HG03457 (cell line): ENCODE measurements around the gene ARMH1.
"Not testable (repeated sequence)": the region's sequence is repeated elsewhere in the genome, so short reads cannot be mapped to it uniquely, and the experiment has no call there.

ENCODE experiments used
- ATAC-seq: cut with Tn5 transposase; IDR thresholded peaks from one replicate; pipeline ENCODE4 v1.9.1; 2021; ENCODE audit warnings: moderate number of reproducible peaks; ENCODE audit not compliant: unreplicated experiment

The ARMH1 gene

DNA sequence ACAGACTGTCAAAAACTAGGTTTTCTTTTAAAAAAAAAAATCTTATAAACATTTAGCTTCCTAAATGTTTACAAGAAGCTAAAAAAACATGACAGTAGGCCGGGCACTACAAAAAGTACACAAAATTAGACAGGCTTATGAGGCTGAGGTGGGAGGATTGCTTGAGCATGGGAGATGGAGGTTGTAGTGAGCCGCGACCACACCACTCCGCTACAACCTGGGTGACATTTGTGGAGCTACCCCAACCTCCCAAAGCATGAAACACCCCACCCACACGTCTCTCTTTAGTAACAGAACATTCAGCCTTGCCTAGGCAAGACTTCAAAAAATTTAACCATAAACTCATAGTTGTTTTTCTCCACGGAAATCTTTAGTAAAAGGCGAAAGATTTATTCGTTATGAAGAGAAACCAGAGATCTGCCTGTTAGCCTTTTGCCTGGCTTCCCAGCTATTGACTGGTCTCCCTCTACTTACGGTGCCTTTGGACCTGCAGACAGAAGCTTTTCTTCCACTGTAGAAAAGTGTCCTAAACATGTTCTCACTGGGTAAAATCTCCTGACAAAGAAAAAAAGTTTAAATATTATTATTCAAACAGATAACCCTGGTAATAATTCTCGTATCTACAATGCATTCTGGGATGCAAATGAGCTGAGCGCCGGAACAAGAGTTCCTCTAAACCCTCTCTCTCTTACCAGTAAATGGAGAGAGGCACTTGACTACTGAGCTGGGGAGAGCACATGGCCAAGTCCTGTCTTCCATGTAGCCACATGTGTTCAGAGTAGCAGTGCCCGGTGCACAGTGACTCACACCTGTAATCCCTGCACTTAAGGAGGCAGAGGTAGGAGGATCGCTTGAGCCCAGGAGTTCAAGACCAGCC lies 47.2 kb downstream of the ARMH1 start:
- ATAC-seq = peak; percentile 46

DNA sequence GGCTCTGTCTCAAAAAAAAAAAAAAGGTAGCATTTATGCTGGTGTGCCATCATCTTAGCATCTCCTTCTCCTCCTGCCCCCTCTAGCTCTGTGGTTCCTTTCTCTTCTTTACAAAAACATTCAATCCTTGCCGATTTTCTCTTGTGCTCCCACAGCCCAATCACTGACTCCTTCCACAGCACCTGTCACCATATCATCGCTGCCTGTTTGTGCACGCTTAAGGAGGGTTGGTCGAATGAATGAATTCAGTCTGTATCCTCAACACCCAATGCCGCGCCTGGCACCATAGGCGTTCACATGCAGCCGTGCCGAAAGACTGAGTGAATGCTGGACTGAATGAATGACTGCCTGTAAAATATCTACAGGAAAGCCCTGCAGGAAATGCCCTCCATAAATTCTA lies 48.5 kb downstream of the ARMH1 start:
- no peak for ATAC-seq

DNA sequence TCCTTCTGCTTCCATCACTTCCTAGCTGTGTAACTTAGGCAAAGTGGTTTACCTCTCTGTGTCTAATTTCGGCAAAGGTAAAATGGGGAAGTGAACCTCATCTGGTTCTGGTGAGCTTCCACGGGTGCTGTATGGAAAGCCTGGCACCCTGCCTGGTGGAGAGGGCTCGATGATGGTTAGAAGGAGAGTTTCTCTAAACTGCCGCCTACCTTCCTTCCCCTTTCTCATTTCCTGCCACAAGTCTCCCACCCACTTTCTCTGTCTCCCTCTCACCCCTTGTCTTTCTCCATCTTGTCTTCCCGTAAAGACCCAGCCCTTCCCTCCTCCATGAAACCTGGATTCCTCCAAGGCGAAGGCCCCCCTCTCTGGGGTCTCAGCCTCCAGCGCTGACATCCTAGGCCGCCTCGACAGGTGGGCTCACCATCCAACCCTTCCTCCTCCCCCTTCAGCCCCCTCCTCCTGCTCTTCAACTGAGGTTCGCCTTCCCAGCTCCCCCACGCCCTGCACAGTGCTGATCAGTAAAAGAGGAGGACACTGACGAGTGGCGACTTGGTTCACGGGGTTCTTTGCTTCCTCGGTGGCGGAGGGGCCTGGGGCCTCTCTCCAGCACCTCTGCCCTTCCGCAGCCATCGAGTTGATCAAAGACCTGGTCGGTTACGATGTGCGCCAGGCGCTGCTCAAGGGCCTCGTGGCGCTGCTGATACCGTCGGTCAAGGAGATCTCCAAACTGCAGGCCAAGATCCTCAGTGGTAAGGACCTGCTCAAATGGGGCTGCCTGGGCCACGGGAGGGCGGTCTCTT lies 49.2 kb downstream of the ARMH1 start:
- no peak for ATAC-seq

GRCh38 chr1:44724296-44724954 lies 49.9 kb downstream of the ARMH1 start:
- ATAC-seq = no peak

DNA sequence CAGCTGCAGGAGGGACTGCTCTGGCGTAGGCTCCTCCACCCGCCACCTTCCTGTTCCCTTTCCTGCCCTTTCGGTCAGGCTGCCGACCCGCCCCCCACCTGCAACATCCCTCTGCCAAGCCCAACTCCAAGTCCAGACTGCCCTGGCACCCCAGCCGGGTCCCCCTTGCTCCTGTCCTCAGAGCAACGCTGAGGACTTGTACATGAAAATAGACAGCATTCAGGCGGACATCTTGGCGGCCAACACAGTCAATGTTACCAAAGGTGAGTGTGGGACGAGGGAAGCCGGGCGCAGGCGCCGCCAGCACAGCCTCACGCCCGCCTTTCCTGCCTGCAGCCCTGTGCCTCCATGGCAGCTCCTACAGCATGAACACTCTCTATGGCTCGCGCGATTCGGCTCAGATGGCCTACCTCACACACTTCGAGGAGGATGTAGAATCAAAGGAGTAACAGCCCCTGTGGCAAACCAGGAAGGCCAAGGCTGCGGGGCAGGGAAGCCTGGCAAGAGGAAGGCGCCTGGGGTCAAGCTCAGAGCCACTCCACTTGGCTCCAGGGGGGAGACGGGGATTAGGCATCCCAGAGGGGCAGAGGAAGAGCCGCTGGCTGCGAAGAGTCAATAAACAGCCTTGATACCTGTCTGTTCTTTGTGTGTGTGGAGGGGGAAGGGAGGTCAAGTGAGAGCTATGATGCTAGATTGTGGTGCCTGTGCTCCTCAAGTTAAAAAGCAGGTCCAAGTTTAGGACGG lies 50.6 kb downstream of the ARMH1 start:
- no peak for ATAC-seq

- peak; percentile 58 for ATAC-seq
Observed at GRCh38 chr1:44730741-44731512, 56.4 kb downstream of the ARMH1 start, which contains the start of gene RNU5D-1. Gene RNU5D-1, minus strand, starts transcription at chr1:44731170.

DNA sequence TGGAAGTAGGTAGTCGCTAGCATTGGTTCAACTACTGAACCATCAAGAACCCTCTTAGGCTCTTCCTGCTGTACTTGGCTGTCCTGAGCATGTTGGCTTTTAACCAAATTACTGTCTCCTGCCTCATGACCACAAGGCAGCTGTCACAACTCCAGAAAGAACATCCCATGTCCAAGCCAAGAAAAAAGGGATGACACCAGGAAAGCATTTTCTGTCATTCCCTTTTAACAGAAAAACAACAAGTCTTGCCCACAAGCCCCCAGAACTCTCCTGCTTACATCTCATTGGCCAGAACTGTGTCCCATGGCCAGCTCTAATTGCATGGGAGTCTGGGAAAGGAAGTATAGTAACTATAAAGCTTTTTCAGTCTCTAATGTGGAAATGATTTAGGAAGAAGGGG lies 58.9 kb downstream of the ARMH1 start:
- no peak for ATAC-seq

DNA sequence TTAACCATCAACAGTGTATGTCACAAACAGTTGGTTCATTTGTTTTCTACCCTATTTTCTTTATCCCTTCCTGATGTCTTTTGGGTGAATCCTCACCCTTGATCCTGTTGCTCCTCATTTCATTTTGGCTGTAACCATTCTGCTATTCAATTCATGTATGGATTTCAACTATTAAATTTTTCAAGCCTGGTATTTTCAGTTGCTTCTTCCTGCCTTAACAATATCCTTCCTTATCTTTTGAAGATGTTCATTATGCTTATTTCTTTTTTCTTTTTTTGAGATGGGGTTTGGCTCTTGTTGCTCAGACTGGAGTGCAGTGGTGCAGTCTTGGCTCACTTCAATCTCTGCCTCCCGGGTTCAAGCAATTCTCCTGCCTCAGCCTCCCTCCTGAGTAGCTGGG lies 59.3 kb downstream of the ARMH1 start:
- no peak for ATAC-seq

DNA sequence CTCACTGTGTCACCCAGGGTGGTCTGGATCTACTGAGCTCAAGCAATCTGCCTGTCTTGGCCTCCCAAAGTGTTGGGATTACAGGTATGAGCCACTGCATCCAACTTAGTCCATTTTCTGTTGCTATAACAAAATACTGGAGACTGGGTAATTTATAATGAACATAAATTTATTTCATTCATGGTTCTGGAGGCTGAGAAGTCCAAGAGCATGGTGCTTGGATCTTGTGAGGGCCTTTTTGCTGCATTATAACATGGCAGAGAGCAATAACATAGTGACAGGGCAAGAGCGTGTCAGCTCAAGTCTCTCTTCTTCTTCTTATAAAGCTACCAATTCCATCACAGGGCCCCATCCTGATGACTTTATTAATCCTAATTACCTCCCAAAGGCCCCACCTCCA lies 61.5 kb downstream of the ARMH1 start:
- no peak for ATAC-seq

DNA sequence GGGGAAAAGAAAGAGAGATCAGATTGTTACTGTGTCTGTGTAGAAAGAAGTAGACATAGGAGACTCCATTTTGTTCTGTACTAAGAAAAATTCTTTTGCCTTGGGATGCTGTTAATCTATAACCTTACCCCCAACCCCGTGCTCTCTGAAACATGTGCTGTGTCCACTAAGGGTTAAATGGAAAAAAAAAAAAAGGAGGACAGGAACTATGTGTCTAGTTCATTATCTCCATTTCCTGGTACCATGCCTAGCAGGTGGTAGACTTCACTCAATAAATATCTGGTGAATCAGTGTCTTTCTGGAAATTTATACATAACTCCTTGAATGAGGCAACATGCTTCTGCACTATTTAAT lies 64.4 kb downstream of the ARMH1 start:
- ATAC-seq = not testable (repeated sequence)

GRCh38 chr1:44739307-44740178 lies 65.0 kb downstream of the ARMH1 start, which contains the start of gene KIF2C:
Gene KIF2C, plus strand, starts transcription at chr1:44739837. Its CDS starts 96 bp downstream, at chr1:44739933.
- ATAC-seq = peak; percentile 78

GRCh38 chr1:44740179-44740617 lies 65.7 kb downstream of the ARMH1 start:
- ATAC-seq = no peak

GRCh38 chr1:44743211-44743610 lies 68.7 kb downstream of the ARMH1 start:
- no peak for ATAC-seq

DNA sequence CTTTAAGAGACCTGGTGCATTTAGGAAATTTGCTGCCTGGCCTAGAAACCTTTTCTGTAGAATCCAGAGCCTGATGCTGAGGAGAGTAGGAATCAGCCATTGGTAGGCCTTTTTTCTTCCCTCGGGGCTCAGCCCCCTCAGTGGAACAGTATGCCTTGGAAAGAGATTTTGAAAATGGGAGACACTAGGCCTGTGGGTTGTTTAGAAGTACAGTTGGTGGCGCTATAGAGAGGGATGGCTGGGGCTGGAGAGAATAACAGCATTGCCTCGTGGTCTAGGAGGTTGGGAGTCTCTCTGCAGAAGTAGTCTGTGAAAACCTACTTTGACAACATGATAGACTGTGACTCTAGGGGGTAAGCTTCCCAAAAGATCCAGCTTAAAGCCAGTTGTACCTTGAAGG lies 73.4 kb downstream of the ARMH1 start:
- no peak for ATAC-seq

DNA sequence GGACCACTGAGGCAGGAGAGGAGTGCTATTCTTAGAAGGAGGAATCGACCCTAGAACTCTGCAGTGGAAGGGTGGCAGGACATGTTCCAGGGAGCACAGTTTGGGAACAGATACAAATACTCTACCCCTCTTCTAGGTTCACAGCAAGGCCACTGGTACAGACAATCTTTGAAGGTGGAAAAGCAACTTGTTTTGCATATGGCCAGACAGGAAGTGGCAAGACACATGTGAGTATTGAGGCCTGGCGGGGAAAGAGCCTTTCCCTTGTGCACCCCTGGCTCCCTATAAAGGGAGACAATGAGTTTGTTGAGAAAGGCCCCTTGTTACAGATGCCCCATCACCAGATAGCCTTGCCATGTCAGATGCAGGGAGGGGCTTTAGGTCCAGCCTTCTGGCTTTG lies 82.9 kb downstream of the ARMH1 start:
- ATAC-seq = no peak

DNA sequence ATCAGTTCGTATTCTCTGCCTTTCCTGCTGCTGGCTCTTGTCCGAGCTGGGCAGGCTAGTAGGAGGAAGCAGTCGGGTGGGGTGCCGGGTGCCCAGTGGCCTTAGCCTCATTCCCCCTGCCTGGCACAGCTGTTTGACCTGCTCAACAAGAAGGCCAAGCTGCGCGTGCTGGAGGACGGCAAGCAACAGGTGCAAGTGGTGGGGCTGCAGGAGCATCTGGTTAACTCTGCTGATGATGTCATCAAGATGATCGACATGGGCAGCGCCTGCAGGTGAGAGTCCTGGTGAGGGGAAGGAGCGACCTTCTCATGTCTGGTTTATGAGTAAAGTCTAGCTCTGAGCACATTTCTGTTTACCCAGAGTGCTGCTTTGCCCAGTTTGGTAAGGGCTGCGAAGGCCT lies 84.6 kb downstream of the ARMH1 start:
- ATAC-seq = no peak

- ATAC-seq = no peak
Observed at GRCh38 chr1:44760876-44761275, 86.4 kb downstream of the ARMH1 start.

GRCh38 chr1:44766421-44766820 lies 91.9 kb downstream of the ARMH1 start:
- ATAC-seq = not testable (repeated sequence)
